Measurements from ENCODE around the gene NLRP10. TPM values are rescaled to one million over a fixed set of nuclear protein-coding genes. Genes with fewer than 3 reads are reported as not detected.

Gene NLRP10, protein sequence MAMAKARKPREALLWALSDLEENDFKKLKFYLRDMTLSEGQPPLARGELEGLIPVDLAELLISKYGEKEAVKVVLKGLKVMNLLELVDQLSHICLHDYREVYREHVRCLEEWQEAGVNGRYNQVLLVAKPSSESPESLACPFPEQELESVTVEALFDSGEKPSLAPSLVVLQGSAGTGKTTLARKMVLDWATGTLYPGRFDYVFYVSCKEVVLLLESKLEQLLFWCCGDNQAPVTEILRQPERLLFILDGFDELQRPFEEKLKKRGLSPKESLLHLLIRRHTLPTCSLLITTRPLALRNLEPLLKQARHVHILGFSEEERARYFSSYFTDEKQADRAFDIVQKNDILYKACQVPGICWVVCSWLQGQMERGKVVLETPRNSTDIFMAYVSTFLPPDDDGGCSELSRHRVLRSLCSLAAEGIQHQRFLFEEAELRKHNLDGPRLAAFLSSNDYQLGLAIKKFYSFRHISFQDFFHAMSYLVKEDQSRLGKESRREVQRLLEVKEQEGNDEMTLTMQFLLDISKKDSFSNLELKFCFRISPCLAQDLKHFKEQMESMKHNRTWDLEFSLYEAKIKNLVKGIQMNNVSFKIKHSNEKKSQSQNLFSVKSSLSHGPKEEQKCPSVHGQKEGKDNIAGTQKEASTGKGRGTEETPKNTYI
- not detected in 5 replicates for total RNA-seq (2022; extraction: Qiagen RNA extraction; ENCODE audit: low read depth)

GRCh38 chr11:7965386-7965785 is at the start of gene NLRP10:
TSS of gene NLRP10 (minus strand) at chr11:7965447. CDS start at chr11:7963495, 1,952 bp downstream.

GRCh38 chr11:7986768-7987559 is 21.7 kb upstream of the NLRP10 start, which contains the start of gene EIF3F:
TSS of gene EIF3F (plus strand) at chr11:7987337. CDS start at chr11:7987353, 16 bp downstream.

GRCh38 chr11:7941608-7942007 is 23.6 kb downstream of the NLRP10 start, which contains the start of gene OR10A3:
TSS of gene OR10A3 (minus strand) at chr11:7941708. CDS start at chr11:7939520, 2,188 bp downstream.

GRCh38 chr11:7931168-7931567 is 34.1 kb downstream of the NLRP10 start, which contains the start of gene OR10A6:
TSS of gene OR10A6 (minus strand) at chr11:7931268. CDS start at chr11:7928662, 2,606 bp downstream.

Other genes with a start within 250 kb of the NLRP10 start
- gene OR5P2, start 168.5 kb downstream of the NLRP10 start, total RNA-seq (2022; extraction: Qiagen RNA extraction; ENCODE audit: low read depth): not detected in 5 replicates
- not detected in 5 replicates for gene OR5P3, start 134.6 kb downstream of the NLRP10 start, total RNA-seq (2022; extraction: Qiagen RNA extraction; ENCODE audit: low read depth)
- not detected in 5 replicates for gene OR10A6, start 34.2 kb downstream of the NLRP10 start, total RNA-seq (2022; extraction: Qiagen RNA extraction; ENCODE audit: low read depth)
- not detected in 5 replicates for gene OR10A3, start 23.7 kb downstream of the NLRP10 start, total RNA-seq (2022; extraction: Qiagen RNA extraction; ENCODE audit: low read depth)
- gene EIF3F, start 21.9 kb upstream of the NLRP10 start, total RNA-seq (2022; extraction: Qiagen RNA extraction; ENCODE audit: low read depth): 256 to 335 TPM (median 326 TPM) in 5 replicates
- gene TUB, start 115.8 kb upstream of the NLRP10 start, total RNA-seq (2022; extraction: Qiagen RNA extraction; ENCODE audit: low read depth): 5.1 to 7.9 TPM (median 7.5 TPM) in 5 replicates
- 1.8 to 3.7 TPM (median 2.9 TPM) in 5 replicates for gene RIC3, start 203.6 kb upstream of the NLRP10 start, total RNA-seq (2022; extraction: Qiagen RNA extraction; ENCODE audit: low read depth)

Measured in A549 treated with ZK216348 at 1 μM for 4 hours (cell line).